ENCODE data around the gene TBC1D2.
"Not testable (repeated sequence)": the region's sequence is repeated elsewhere in the genome, so short reads cannot be mapped to it uniquely, and the experiment has no call there.

The TBC1D2 gene

DNA sequence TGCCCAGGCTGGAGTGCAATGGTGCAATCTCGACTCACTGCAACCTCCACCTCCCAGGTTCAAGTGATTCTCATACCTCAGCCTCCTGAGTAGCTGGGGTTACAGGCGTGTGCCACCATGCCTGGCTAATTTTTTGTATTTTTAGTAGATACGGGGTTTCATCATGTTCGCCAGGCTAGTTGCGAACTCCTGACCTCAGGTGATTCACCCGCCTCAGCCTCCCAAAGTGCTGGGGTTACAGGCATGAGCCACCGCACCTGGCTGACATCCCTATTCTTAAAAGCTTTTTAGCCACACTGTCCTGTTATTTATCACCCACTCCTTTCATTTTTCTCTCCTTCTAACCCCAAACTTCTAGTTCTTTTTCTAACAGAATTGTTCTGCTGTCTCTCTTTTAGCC, 27.7 kb upstream of the TBC1D2 start:
- not testable (repeated sequence) for DNase-seq, H3K9me3 Mint-ChIP-seq, ATAC-seq, H3K4me3 Mint-ChIP-seq, H3K27ac Mint-ChIP-seq, H3K4me1 Mint-ChIP-seq
- peaks cover 21% of the 10 kb centered on the region for H3K27me3 Mint-ChIP-seq

DNA sequence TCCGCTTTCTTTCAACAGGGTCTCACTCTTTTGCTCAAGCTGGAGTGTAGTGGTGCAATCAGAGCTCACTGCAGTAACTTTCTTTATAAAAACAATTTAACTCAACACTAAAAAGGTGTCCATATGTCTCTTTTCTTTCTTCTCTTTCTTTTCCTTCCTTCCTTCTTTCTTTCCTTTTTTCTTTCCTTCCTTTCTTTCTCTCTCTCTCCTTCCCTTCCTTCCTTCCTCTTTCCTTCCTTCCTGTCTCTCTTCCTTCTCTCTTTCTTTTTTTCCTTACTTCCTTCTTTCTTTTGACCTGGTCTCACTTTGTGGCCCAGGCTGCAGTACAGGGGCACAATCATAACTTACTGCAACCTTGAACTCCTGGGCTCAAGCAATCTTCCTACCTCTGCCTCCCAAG, 25.8 kb upstream of the TBC1D2 start:
- no peak overlapping the region for H3K4me3 Mint-ChIP-seq
- ATAC-seq (no peak), DNase-seq (no peak)
- H3K4me1 Mint-ChIP-seq: no peaks in the 10 kb centered on the region
- H3K9me3 Mint-ChIP-seq: no peaks in the 10 kb centered on the region
- H3K27ac Mint-ChIP-seq: no peak overlapping the region
- peaks cover 26% of the 10 kb centered on the region for H3K27me3 Mint-ChIP-seq

DNA sequence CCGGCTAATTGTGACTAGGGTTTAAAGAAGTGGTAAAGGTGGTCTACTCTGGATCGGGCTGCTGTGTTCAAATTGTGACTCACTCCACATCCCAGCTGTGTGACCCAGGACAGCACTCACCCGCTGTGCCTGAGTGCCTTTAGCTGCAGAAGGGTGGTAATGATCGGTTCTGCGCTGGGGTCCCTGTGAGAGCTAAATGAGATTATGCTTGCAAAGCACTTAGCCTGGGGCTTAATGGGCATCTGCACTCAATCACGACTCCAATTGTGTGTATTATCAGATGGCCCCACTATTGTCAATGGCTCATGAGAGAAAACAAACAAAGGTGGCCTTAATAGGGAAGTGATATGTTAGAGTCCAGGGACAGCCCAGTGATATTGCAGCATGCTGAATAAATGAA, 25.1 kb upstream of the TBC1D2 start:
- no peak overlapping the region for H3K4me3 Mint-ChIP-seq
- H3K4me1 Mint-ChIP-seq: no peaks in the 10 kb centered on the region
- H3K27ac Mint-ChIP-seq: no peak overlapping the region
- no peak for ATAC-seq
- no peak for DNase-seq
- H3K9me3 Mint-ChIP-seq: no peaks in the 10 kb centered on the region
- H3K27me3 Mint-ChIP-seq: peaks cover 28% of the 10 kb centered on the region

DNA sequence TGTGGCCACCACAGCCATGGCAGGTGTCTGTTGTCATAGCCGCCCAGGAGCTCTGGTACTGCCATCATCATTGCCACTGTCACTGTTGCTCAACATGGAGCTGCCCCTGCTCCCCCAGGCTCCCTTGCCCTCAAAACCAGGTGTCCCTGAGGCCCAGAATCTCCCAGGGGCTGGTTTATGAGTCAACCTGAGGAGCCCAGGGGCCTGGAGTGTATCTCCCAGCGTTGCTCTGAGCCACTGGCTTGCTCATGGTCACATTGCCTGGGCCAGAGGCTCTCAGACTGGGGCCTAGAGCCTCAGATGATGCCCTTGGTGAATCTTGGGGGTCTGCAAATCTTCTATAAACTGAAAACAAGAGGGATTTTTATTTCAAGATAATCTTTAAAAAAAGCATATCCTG, 24.7 kb upstream of the TBC1D2 start:
- Mint-ChIP-seq H3K27me3 (peaks cover 28% of the 10 kb centered on the region), H3K4me1 (no peaks in the 10 kb centered on the region), H3K9me3 (no peaks in the 10 kb centered on the region), H3K4me3 (no peak overlapping the region), H3K27ac (no peak overlapping the region)
- DNase-seq: no peak
- no peak for ATAC-seq

DNA sequence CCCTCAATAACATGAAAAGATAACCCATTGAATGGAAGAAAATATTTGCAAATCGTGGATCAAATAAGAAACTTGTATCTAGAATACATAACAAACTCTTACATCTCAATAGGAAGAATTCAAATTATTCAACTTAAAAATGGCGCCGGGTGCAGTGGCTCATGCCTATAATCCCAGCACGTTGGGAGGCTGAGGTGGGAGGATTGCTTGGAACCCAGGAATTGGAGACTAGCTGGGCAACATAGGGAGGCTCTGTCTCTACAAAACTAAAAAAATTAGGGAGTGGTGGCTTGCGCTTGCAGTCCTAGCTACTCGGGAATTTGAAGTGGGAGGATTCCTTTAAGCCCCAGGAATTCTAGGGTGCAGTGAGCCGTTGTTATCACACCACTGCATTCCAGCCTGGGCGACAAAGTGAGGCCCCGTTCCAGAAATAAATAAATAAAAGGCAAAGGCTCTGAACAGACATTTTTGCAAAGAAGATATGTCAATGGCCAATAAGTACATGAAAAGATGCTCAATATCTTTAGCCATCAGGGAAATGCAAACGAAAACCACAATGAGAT, 21.5 kb upstream of the TBC1D2 start:
- Mint-ChIP-seq H3K4me1 (no peaks in the 10 kb centered on the region), H3K9me3 (no peaks in the 10 kb centered on the region), H3K27me3 (peaks cover 28% of the 10 kb centered on the region), H3K27ac (no peak overlapping the region), H3K4me3 (no peak overlapping the region)
- no peak for ATAC-seq
- no peak for DNase-seq

DNA sequence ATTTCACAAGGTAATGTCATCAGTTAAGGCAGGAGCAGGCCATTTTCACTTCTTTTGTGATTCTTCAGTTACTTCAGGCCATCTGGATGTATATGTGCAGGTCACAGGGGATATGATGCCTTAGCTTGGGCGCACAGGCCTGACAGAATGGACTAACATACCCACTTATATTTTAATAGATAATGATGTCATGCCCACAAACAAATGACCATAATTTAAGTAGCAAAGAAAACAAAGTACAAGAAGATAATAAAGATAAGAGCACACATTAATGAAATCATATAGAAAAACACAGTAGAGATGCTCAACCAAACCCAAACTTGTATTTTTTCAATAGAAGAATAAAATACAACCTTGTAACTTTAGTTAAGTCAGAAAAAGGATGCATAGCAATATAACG, 19.7 kb upstream of the TBC1D2 start:
- H3K4me1 Mint-ChIP-seq: no peaks in the 10 kb centered on the region
- H3K4me3 Mint-ChIP-seq: no peak overlapping the region
- ATAC-seq (no peak), DNase-seq (no peak)
- H3K9me3 Mint-ChIP-seq: no peaks in the 10 kb centered on the region
- H3K27ac Mint-ChIP-seq: no peak overlapping the region
- H3K27me3 Mint-ChIP-seq: peaks cover 31% of the 10 kb centered on the region

DNA sequence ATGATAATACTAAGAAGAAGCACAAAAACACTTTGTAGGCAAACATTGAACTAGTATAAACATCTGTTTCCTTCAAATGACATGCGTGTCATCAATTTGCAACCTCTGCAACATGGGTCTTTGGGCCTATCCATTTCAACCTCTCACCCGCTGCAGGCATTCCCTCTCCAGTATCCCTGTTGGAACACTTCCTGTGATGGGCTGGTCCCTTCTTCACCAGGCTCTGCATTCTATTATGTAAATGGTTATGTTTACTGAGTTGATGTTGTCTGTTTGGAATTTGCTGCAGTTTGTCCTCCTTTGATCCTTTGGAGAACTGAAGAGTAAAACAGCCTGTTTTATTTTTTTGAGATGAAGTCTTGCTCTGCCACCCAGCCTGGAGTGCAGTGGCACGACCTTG, 16.6 kb upstream of the TBC1D2 start:
- DNase-seq: no peak
- H3K27me3 Mint-ChIP-seq: peaks cover 32% of the 10 kb centered on the region
- H3K4me1 Mint-ChIP-seq: no peaks in the 10 kb centered on the region
- no peaks in the 10 kb centered on the region for H3K9me3 Mint-ChIP-seq
- ATAC-seq: no peak
- no peak overlapping the region for H3K4me3 Mint-ChIP-seq
- H3K27ac Mint-ChIP-seq: no peak overlapping the region

DNA sequence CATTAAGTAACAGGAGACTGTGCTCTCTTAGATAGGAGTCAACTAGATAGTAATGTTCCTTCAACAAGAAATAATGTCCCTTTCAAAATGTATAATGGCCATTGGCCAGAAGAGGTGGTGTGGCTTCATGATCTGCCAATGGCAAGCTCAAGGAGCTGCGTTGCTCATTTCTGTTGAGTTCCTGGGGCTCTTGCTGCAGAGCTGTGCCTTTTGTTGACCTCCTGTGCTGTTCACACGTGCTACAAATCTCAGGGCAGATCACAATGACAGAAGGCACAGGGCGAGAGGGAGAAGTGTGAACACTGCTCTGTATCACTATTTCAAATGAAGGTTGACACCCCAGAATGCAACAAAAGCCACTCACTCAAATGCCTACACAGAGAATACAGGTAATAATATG, 16.0 kb upstream of the TBC1D2 start:
- Mint-ChIP-seq H3K9me3 (no peaks in the 10 kb centered on the region), H3K4me1 (no peaks in the 10 kb centered on the region), H3K27me3 (peaks cover 30% of the 10 kb centered on the region), H3K4me3 (no peak overlapping the region), H3K27ac (no peak overlapping the region)
- DNase-seq (no peak), ATAC-seq (no peak)

DNA sequence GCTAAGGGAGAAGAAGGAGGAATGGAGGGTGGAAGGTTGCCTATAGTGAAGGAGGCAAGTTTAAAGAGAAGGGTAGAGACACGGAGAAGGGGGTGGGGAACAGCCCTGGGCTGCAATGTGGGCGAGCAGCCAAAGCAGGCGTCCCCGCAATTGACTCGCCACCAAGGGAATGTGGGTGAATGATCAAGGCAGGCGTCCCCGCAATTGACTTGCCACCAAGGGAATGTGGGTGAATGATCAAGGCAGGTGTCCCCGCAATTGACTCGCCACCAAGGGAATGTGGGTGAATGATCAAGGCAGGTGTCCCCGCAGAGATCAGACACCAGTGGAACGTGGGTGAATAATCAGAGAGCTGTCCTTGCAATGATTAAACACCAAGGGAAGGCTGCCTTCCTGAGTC, 14.8 kb upstream of the TBC1D2 start:
- H3K27me3 Mint-ChIP-seq: peaks cover 25% of the 10 kb centered on the region
- H3K4me3 Mint-ChIP-seq, ATAC-seq, H3K9me3 Mint-ChIP-seq, DNase-seq, H3K27ac Mint-ChIP-seq, H3K4me1 Mint-ChIP-seq: not testable (repeated sequence)

DNA sequence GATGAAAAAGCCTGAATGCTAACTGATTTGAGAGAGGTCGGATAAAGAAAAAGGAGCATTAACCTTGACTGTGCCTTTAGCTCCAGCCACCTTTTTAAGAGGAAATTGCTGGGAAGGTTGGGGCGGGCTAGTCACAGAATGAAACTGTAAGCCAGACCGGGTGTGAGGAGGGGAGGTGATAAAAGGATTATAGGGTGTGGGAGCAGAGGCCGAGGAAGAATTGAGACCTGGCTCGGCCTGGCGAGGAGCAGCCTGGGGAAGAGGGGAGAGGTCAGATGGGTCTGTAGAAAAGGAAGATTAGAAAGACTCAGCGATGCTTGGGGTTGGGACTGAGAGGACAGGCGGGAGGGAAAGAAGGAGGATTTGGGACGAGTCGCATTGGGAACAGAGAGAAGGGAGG, 14.2 kb upstream of the TBC1D2 start:
- not testable (repeated sequence) for H3K27ac Mint-ChIP-seq, H3K9me3 Mint-ChIP-seq, H3K4me1 Mint-ChIP-seq, ATAC-seq, DNase-seq, H3K4me3 Mint-ChIP-seq
- peaks cover 25% of the 10 kb centered on the region for H3K27me3 Mint-ChIP-seq

DNA sequence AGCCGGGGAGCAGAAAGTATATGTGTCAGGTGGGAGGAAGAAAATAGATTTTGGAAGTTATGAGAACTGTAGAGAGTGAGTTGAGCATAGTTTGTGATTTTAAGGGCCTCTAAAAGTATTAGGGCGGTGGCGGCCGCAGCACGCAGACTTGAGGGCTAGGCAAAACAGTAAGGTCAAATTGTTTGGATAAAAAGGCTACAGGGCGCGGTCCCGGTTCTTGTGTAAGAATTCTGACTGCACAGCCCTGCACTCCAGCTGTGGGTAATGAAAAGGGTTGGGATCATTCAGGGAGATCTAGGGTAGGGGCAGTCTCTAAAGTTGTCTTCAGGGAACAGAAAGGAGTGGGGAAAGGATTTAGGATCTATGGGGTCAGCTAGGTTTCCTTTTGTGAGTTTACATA, 12.1 kb upstream of the TBC1D2 start:
- H3K9me3 Mint-ChIP-seq, DNase-seq, H3K4me1 Mint-ChIP-seq, ATAC-seq, H3K4me3 Mint-ChIP-seq: not testable (repeated sequence)
- Mint-ChIP-seq H3K27ac (peak overlapping the region in 1 of 2 donors; percentile 47), H3K27me3 (peaks cover 25% of the 10 kb centered on the region)

DNA sequence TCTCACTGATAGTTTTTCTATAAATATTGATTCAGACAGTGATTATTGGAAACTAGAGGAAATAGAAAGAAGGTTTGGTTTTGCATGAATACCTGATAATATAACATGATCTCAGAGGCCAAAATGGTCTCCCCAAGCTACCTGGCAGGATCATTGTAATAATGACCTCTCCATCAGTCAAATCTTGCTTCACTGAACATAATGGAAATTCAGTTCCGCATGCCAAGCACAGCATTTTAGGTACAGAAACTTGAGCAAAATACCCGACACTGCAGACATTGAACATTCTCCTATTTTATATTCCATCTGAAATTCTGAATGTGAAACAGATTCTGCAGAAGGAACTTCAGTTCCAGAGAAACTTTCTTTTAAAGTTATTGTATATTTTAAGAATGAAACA, 9.1 kb upstream of the TBC1D2 start:
- H3K27ac Mint-ChIP-seq: no peak overlapping the region
- ATAC-seq: no peak
- H3K27me3 Mint-ChIP-seq: peaks cover 9% of the 10 kb centered on the region
- no peaks in the 10 kb centered on the region for H3K4me1 Mint-ChIP-seq
- DNase-seq: no peak
- H3K9me3 Mint-ChIP-seq: no peaks in the 10 kb centered on the region
- H3K4me3 Mint-ChIP-seq: no peak overlapping the region

DNA sequence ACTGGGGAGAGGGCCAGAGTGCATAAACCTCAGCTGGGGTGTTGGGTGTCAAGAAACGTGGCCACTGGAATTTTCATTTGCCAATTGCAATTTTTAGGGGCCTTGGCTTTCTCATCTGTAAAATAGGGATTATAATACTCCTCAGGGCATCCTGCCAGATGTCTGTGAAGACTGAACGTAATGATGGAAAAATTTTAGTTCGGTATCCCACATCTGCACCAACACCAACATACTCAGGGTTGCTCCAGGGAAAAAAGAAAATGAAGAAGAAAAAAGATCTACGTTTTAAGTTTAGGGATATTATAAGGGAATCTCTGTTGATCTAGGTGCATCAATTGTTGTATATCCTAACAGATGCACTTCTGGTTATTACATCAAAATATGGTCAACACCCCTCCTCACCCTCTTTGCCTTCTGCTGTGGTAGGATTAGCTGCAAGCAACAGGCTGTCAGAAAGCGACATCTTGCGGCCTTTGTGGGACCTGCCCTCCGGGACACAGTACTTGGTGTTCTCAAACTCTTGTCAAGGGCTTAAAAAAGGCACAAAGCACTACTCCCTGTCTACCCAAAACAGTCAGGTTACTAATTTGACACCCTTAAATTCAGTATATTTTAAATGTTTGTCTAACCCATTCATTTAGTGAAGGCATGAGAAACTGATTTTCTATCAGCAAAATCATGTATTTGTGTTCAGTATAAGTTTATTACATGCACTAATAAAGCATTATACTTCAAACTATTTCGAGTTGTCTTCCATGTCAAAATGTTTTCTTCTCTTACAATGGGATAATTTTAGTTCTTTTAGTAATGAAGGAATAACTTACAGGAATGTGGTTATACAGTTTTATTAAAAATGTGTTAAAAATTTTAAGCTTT, 8.3 kb upstream of the TBC1D2 start:
- Mint-ChIP-seq H3K27ac (no peak overlapping the region), H3K4me1 (no peaks in the 10 kb centered on the region)

DNA sequence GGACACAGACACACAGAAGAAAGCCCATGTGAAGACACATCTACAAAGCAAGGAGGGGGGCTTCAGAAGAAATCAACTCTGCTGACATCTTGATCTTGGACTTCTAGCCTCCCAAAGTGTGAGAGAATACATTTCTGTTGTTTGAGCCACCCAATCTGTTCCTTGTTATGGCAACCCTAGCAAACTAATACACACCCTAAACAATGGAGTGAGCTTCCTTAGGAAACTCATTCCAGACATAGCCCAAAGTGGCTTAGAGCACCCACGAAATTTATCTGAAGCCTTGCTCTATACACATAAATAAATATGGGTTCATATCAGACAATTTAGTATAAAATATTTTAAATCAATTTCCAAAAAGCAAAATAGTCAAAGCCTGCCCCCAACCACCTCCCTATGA, 7.6 kb upstream of the TBC1D2 start:
- H3K9me3 Mint-ChIP-seq: no peaks in the 10 kb centered on the region
- H3K4me1 Mint-ChIP-seq: no peaks in the 10 kb centered on the region
- H3K27ac Mint-ChIP-seq: no peak overlapping the region
- DNase-seq: no peak
- H3K4me3 Mint-ChIP-seq: no peak overlapping the region
- no peaks in the 10 kb centered on the region for H3K27me3 Mint-ChIP-seq
- ATAC-seq: no peak

More for the DNA sequence above, 8.3 kb upstream of the TBC1D2 start:
- peak; percentile 100 for ATAC-seq
- H3K9me3 Mint-ChIP-seq: no peaks in the 10 kb centered on the region
- peak; percentile 71 to 82 for DNase-seq
- H3K27me3 Mint-ChIP-seq: peaks cover 1% of the 10 kb centered on the region
- H3K4me3 Mint-ChIP-seq: no peak overlapping the region

DNA sequence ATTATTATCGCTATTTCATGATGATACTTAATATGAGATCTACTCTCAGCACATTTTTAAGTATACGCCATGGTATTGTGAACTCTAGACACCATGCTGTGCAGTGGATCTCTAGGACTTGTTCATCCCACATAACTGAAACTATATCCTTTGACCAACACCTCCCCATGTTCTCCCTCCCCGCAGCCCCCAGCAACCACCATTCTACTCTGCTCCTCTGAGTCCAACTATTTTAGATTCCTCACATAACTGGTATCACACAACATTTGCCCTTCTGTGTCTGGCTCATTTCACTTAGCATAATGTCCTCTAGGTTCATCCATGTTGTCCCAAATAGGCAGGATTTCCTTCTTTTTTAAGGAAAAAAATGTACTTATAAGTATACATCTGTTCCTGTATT, 6.6 kb upstream of the TBC1D2 start:
- DNase-seq (no peak), ATAC-seq (no peak)
- H3K27ac Mint-ChIP-seq: no peak overlapping the region
- no peaks in the 10 kb centered on the region for H3K4me1 Mint-ChIP-seq
- no peaks in the 10 kb centered on the region for H3K9me3 Mint-ChIP-seq
- no peak overlapping the region for H3K4me3 Mint-ChIP-seq
- no peaks in the 10 kb centered on the region for H3K27me3 Mint-ChIP-seq

DNA sequence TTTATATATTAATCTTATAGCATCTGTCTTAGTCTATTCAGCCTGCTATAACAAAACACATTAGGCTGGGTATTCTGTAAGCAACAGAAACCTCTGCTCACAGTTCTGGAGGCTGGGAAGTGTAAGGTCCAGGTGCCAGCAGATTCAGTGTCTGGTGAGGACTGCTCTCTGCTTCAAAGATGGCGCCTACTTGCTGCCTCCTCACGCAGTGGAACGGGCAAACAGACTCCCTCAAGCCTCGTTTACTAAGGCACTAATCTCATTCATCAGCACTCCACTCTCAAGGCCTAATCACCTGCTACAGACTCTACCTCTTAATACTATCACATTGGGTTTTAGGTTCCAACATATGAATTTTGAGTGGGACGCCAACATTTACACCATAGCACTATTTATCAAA, 5.2 kb upstream of the TBC1D2 start:
- H3K27me3 Mint-ChIP-seq: no peaks in the 10 kb centered on the region
- H3K4me1 Mint-ChIP-seq: peaks cover 6% of the 10 kb centered on the region
- no peaks in the 10 kb centered on the region for H3K9me3 Mint-ChIP-seq
- no peak for DNase-seq
- ATAC-seq: no peak
- no peak overlapping the region for H3K27ac Mint-ChIP-seq
- H3K4me3 Mint-ChIP-seq: no peak overlapping the region

DNA sequence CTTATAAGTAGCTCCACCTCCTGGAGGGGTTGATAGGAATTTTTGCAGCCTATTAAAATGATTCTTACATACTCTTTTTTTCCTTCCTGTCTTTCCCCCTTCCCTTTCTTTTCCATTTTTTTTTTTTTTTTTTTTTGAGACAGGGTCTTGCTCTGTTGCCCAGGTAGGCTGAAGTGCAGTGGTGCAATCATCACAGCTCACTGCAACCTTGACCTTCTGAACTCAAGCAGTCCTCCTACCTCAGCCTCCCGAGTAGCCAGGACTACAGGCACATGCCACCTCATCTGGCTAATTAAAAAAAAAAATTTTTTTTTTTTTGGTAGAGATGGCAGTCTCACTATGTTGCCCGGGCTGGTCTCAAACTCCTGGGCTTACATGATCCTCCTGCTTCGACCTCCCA, 4.3 kb upstream of the TBC1D2 start:
- ATAC-seq (no peak), DNase-seq (no peak)
- H3K27ac Mint-ChIP-seq: no peak overlapping the region
- H3K4me3 Mint-ChIP-seq: no peak overlapping the region
- H3K27me3 Mint-ChIP-seq: no peaks in the 10 kb centered on the region
- peaks cover 8% of the 10 kb centered on the region for H3K4me1 Mint-ChIP-seq
- no peaks in the 10 kb centered on the region for H3K9me3 Mint-ChIP-seq

Measured in stimulated activated naive CD8-positive, alpha-beta T cell treated with anti-CD3 and anti-CD28 coated beads, Interleukin-15, amount 100 ng/mL, for 72 hours (primary cell).